SK-N-SH (cell line): Measurements from ENCODE around the gene KIF1C. TPM values are rescaled to one million over a fixed set of nuclear protein-coding genes. Genes with fewer than 3 reads are reported as not detected.

Source experiments
- CTCF ChIA-PET: fragments of 300-600, 350-600 bp; formaldehyde crosslinking; extraction: SDS; loops from one replicate; lab custom pipeline; 2021; lab: Yijun Ruan, JAX
- POLR2A ChIA-PET: fragments of 350-600 bp; sonication (Branson Sonifier 250); formaldehyde crosslinking; extraction: SDS; loops from one replicate; lab custom pipeline; 2020; ENCODE audit warnings: antibody characterized with exemption, inconsistent platforms; lab: Yijun Ruan, JAX
- DNase-seq: peaks from one replicate; pipeline ENCODE4 v3.0.0; 2012
- H2AFZ ChIP-seq: fragments of 200-600 bp; sonication (generic); 2 replicates; pipeline ENCODE4 v1.8.1; 2016; ENCODE audit warnings: antibody characterized with exemption, mild to moderate bottlenecking, low read depth
- H3F3A ChIP-seq: fragments of 200-600 bp; sonication (generic); replicated peaks from 2 replicates; pipeline ENCODE3; 2016; ENCODE audit warnings: antibody characterized with exemption, mild to moderate bottlenecking; ENCODE audit not compliant: insufficient read depth
- H3K27ac ChIP-seq, 2 experiments: fragments of 200-500 bp in 1 of 2; fragments of 200-600 bp in 1 of 2; sonication (Bioruptor generic) in 1 of 2; sonication (generic), shearing (Covaris generic) in 1 of 2; 2 replicates each; pipeline versions ENCODE4 v1.5.1 to v1.6.1; 2014 to 2016; ENCODE audit warnings: low read depth in 2 of 2, inconsistent platforms in 1 of 2, low read length in 1 of 2, mild to moderate bottlenecking in 1 of 2, mixed read lengths in 1 of 2
- H3K27me3 ChIP-seq: fragments of 200-600 bp; sonication (generic), shearing (Covaris generic); 2 replicates; pipeline ENCODE4 v1.6.1; 2016; ENCODE audit warnings: mixed run types; ENCODE audit not compliant: insufficient read depth
- H3K36me3 ChIP-seq, 2 experiments: fragments of 200-500 bp in 1 of 2; fragments of 200-600 bp in 1 of 2; sonication (Bioruptor generic) in 1 of 2; sonication (generic) in 1 of 2; replicated peaks in 1 of 2; 2 replicates each; pipeline versions ENCODE3 to v1.5.1; 2014 to 2016; ENCODE audit warnings: low read length in 1 of 2, mild to moderate bottlenecking in 1 of 2; ENCODE audit not compliant: insufficient read depth in 2 of 2, control insufficient read depth in 1 of 2
- H3K4me1 ChIP-seq, 2 experiments: fragments of 200-500 bp in 1 of 2; fragments of 200-600 bp in 1 of 2; sonication (Bioruptor generic) in 1 of 2; sonication (generic), shearing (Covaris generic) in 1 of 2; 2 replicates each; pipeline versions ENCODE4 v1.5.1 to v1.6.1; 2014 to 2016; ENCODE audit warnings: low read depth in 1 of 2, low read length in 1 of 2, mixed run types in 1 of 2; ENCODE audit not compliant: insufficient read depth in 2 of 2, control insufficient read depth in 1 of 2
- H3K4me2 ChIP-seq: fragments of 200-600 bp; sonication (generic), shearing (Covaris generic); 2 replicates; pipeline ENCODE4 v1.6.1; 2017; ENCODE audit warnings: mixed run types
- H3K4me3 ChIP-seq, 2 experiments: fragments of 200-500 bp in 1 of 2; fragments of 200-600 bp in 1 of 2; sonication (Bioruptor generic) in 1 of 2; sonication (generic), shearing (Covaris generic) in 1 of 2; 2 replicates each; pipeline versions ENCODE4 v1.5.1 to v1.8.1; 2014 to 2016; ENCODE audit warnings: low read depth in 2 of 2, inconsistent platforms in 1 of 2, low read length in 1 of 2, mild to moderate bottlenecking in 1 of 2, mixed read lengths in 1 of 2, moderate library complexity in 1 of 2
- H3K79me2 ChIP-seq: fragments of 200-600 bp; sonication (generic); 2 replicates; pipeline ENCODE4 v1.8.1; 2017; ENCODE audit warnings: mild to moderate bottlenecking; ENCODE audit not compliant: insufficient read depth
- H3K9ac ChIP-seq: fragments of 200-600 bp; sonication (generic); 2 replicates; pipeline ENCODE4 v1.6.1; 2017; ENCODE audit warnings: mixed run types
- H3K9me2 ChIP-seq: fragments of 200-600 bp; sonication (generic); 2 replicates; pipeline ENCODE4 v1.6.1; 2017; ENCODE audit warnings: mixed run types
- H3K9me3 ChIP-seq: fragments of 200-600 bp; sonication (generic); 2 replicates; pipeline ENCODE4 v1.6.1; 2017; ENCODE audit warnings: mixed run types, mild to moderate bottlenecking, moderate library complexity
- H4K20me1 ChIP-seq: fragments of 200-600 bp; sonication (generic); 2 replicates; pipeline ENCODE4 v1.6.1; 2017; ENCODE audit warnings: mild to moderate bottlenecking, mixed run types; ENCODE audit not compliant: insufficient read depth
- CHD2 ChIP-seq: fragments of 150-350 bp; IDR thresholded peaks from 2 replicates; pipeline ENCODE4 v1.6.1; 2018; ENCODE audit warnings: low read length; ENCODE audit not compliant: partially characterized antibody
- EP300 ChIP-seq, 2 experiments: IDR thresholded peaks; 2 replicates each; pipeline versions ENCODE4 v1.4.0 to v1.6.1; 2012; ENCODE audit warnings: borderline replicate concordance in 1 of 2, low read depth in 1 of 2, low read length in 1 of 2
- EZH2phosphoT487 ChIP-seq: fragments of 200-600 bp; sonication (generic); IDR thresholded peaks from 2 replicates; pipeline ENCODE4 v1.6.1; 2017; ENCODE audit warnings: low read depth, mixed run types, mild to moderate bottlenecking, antibody characterized with exemption, moderate library complexity, borderline replicate concordance
- FOSL2 ChIP-seq: IDR thresholded peaks from 2 replicates; pipeline ENCODE4 v1.4.0; 2012; ENCODE audit warnings: low read depth, mild to moderate bottlenecking, moderate library complexity, borderline replicate concordance
- FOXJ3 ChIP-seq: sonication (generic); formaldehyde crosslinking; IDR thresholded peaks from 2 replicates; pipeline ENCODE4 v1.5.1; 2020; ENCODE audit warnings: mild to moderate bottlenecking, missing genetic modification reagents
- FOXM1 ChIP-seq: IDR thresholded peaks from 2 replicates; pipeline ENCODE4 v1.4.0; 2012; ENCODE audit warnings: low read depth, mild to moderate bottlenecking
- GATA2 ChIP-seq: sonication (generic); formaldehyde crosslinking; IDR thresholded peaks from 2 replicates; pipeline ENCODE4 v1.5.0; 2020; ENCODE audit warnings: mild to moderate bottlenecking, missing genetic modification reagents
- MXI1 ChIP-seq: IDR thresholded peaks from 2 replicates; pipeline ENCODE4 v1.6.1; 2012; ENCODE audit warnings: mild to moderate bottlenecking, low read depth, low read length, improper control_type of control experiment
- POLR2AphosphoS5 ChIP-seq: IDR thresholded peaks from 2 replicates; pipeline ENCODE4 v1.6.1; 2012; ENCODE audit warnings: low read depth, low read length
- RAD21 ChIP-seq: IDR thresholded peaks from 2 replicates; pipeline ENCODE4 v1.6.1; 2012; ENCODE audit warnings: mild to moderate bottlenecking, low read length
- RFX5 ChIP-seq: IDR thresholded peaks from 2 replicates; pipeline ENCODE4 v1.6.1; 2012; ENCODE audit warnings: mild to moderate bottlenecking, improper control_type of control experiment, low read length
- RXRA ChIP-seq: IDR thresholded peaks from 2 replicates; pipeline ENCODE4 v1.4.0; 2012; ENCODE audit warnings: low read depth, mild to moderate bottlenecking, borderline replicate concordance
- SIN3A ChIP-seq: IDR thresholded peaks from 2 replicates; pipeline ENCODE4 v1.6.1; 2012; ENCODE audit warnings: low read depth, mild to moderate bottlenecking, low read length, moderate library complexity, borderline replicate concordance
- TCF12 ChIP-seq: IDR thresholded peaks from 2 replicates; pipeline ENCODE4 v1.4.0; 2012
- YY1 ChIP-seq: IDR thresholded peaks from 2 replicates; pipeline ENCODE4 v1.4.0; 2012; ENCODE audit warnings: low read depth, mild to moderate bottlenecking
- WGBS: methylation state at CpG from one replicate; pipeline ENCODE4 v1.1.6; 2017; ENCODE audit warnings: low lambda C conversion rate; 5-methylcytosine and 5-hydroxymethylcytosine counted together
- polyA plus RNA-seq, 3 experiments: library from polyadenylated mRNA; depleted of rRNA; stranded (reverse); fragments of >200 nt; gene quantifications; 2 replicates each; pipeline ENCODE4 v1.2.3, GENCODE V29; 2012
- TF ChIP-seq, protein P1 (sequence below): IDR thresholded peaks from 2 replicates; pipeline ENCODE4 v1.4.0; 2012; ENCODE audit warnings: low read depth, borderline replicate concordance
- TF ChIP-seq, protein P2 (sequence below): IDR thresholded peaks from 2 replicates; pipeline ENCODE4 v1.4.0; 2012; ENCODE audit warnings: low read depth
- TF ChIP-seq, protein P3 (sequence below): IDR thresholded peaks from 2 replicates; pipeline ENCODE4 v1.4.0; 2012; ENCODE audit warnings: low read depth, borderline replicate concordance
- TF ChIP-seq, protein P4 (sequence below): fragments of 200-600 bp; sonication (generic); IDR thresholded peaks from 2 replicates; pipeline ENCODE4 v1.6.1; 2017; ENCODE audit warnings: antibody characterized with exemption, mild to moderate bottlenecking, moderate library complexity
- TF ChIP-seq, protein P5 (sequence below): IDR thresholded peaks from 2 replicates; pipeline ENCODE4 v1.6.1; 2012; ENCODE audit warnings: mild to moderate bottlenecking, low read depth, low read length, moderate library complexity

KIF1C gene
- polyA plus RNA-seq, 1 of the 3 experiments (the other 2 are of a cell fraction) = 58.2 TPM

DNA sequence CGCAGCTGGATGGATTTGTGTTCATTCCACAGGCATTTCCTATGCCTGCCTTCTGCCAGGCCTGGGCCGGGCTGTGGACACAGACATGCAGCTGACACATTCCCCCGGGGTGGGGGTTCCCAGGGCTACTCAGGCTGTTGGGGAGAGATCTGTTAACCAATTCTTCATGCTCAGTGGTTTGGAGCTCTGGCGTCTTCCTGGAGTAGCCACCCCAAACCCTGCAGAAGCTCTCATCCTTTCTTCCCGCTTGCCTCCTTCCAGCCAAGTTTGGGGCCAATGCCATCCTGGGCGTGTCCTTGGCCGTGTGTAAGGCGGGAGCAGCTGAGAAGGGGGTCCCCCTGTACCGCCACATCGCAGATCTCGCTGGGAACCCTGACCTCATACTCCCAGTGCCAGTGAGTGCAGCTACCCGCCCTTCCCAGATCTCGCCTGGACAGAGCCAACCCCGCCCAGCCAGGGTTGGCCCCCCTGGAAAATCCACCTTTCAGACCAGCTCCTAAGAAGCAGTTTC, 44.2 kb upstream of the KIF1C start:
- Histone ChIP-seq H3K79me2 (peaks cover 25% of the 10 kb centered on the region), H3K9me3 (no peaks in the 10 kb centered on the region), H3K36me3 (no peaks in the 10 kb centered on the region), H3F3A (peaks cover 34% of the 10 kb centered on the region), H3K4me1 (peaks cover 20 to 30% of the 10 kb centered on the region in 2 experiments; a peak in 3 of 4 replicates)
- no peak for DNase-seq
- TF ChIP-seq, protein P1, sequence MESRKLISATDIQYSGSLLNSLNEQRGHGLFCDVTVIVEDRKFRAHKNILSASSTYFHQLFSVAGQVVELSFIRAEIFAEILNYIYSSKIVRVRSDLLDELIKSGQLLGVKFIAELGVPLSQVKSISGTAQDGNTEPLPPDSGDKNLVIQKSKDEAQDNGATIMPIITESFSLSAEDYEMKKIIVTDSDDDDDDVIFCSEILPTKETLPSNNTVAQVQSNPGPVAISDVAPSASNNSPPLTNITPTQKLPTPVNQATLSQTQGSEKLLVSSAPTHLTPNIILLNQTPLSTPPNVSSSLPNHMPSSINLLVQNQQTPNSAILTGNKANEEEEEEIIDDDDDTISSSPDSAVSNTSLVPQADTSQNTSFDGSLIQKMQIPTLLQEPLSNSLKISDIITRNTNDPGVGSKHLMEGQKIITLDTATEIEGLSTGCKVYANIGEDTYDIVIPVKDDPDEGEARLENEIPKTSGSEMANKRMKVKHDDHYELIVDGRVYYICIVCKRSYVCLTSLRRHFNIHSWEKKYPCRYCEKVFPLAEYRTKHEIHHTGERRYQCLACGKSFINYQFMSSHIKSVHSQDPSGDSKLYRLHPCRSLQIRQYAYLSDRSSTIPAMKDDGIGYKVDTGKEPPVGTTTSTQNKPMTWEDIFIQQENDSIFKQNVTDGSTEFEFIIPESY = no peak
- TF ChIP-seq EP300 (IDR thresholded peaks at IDR 0.05; ENCODE audit: borderline replicate concordance in 1 of 2, low read depth in 1 of 2, low read length in 1 of 2) (no peak), TCF12 (peak; percentile 30; the same call in 1 of the 2 replicates), FOSL2 (0 out of 2 replicates have a peak, but pooled peaks have one; percentile 3), RXRA (no peak), POLR2AphosphoS5 (no peak), RFX5 (no peak), FOXM1 (no peak), SIN3A (0 out of 2 replicates have a peak, but pooled peaks have one; percentile 30), GATA2 (CRISPR knock-in tag) (no peak), EZH2phosphoT487 (no peak), FOXJ3 (CRISPR knock-in tag) (no peak), MXI1 (no peak), YY1 (no peak), RAD21 (no peak), CHD2 (no peak)
- TF ChIP-seq, protein P2, sequence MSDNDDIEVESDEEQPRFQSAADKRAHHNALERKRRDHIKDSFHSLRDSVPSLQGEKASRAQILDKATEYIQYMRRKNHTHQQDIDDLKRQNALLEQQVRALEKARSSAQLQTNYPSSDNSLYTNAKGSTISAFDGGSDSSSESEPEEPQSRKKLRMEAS = 0 out of 2 replicates have a peak, but pooled peaks have one; percentile 23
- TF ChIP-seq, protein P3, sequence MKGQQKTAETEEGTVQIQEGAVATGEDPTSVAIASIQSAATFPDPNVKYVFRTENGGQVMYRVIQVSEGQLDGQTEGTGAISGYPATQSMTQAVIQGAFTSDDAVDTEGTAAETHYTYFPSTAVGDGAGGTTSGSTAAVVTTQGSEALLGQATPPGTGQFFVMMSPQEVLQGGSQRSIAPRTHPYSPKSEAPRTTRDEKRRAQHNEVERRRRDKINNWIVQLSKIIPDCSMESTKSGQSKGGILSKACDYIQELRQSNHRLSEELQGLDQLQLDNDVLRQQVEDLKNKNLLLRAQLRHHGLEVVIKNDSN = no peak
- TF ChIP-seq, protein P4, sequence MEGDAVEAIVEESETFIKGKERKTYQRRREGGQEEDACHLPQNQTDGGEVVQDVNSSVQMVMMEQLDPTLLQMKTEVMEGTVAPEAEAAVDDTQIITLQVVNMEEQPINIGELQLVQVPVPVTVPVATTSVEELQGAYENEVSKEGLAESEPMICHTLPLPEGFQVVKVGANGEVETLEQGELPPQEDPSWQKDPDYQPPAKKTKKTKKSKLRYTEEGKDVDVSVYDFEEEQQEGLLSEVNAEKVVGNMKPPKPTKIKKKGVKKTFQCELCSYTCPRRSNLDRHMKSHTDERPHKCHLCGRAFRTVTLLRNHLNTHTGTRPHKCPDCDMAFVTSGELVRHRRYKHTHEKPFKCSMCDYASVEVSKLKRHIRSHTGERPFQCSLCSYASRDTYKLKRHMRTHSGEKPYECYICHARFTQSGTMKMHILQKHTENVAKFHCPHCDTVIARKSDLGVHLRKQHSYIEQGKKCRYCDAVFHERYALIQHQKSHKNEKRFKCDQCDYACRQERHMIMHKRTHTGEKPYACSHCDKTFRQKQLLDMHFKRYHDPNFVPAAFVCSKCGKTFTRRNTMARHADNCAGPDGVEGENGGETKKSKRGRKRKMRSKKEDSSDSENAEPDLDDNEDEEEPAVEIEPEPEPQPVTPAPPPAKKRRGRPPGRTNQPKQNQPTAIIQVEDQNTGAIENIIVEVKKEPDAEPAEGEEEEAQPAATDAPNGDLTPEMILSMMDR = no peak
- TF ChIP-seq, protein P5, sequence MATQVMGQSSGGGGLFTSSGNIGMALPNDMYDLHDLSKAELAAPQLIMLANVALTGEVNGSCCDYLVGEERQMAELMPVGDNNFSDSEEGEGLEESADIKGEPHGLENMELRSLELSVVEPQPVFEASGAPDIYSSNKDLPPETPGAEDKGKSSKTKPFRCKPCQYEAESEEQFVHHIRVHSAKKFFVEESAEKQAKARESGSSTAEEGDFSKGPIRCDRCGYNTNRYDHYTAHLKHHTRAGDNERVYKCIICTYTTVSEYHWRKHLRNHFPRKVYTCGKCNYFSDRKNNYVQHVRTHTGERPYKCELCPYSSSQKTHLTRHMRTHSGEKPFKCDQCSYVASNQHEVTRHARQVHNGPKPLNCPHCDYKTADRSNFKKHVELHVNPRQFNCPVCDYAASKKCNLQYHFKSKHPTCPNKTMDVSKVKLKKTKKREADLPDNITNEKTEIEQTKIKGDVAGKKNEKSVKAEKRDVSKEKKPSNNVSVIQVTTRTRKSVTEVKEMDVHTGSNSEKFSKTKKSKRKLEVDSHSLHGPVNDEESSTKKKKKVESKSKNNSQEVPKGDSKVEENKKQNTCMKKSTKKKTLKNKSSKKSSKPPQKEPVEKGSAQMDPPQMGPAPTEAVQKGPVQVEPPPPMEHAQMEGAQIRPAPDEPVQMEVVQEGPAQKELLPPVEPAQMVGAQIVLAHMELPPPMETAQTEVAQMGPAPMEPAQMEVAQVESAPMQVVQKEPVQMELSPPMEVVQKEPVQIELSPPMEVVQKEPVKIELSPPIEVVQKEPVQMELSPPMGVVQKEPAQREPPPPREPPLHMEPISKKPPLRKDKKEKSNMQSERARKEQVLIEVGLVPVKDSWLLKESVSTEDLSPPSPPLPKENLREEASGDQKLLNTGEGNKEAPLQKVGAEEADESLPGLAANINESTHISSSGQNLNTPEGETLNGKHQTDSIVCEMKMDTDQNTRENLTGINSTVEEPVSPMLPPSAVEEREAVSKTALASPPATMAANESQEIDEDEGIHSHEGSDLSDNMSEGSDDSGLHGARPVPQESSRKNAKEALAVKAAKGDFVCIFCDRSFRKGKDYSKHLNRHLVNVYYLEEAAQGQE = no peak
- TF ChIP-seq, all 33 proteins: peak for 4
- Histone ChIP-seq H2AFZ (peak overlapping the region; percentile 11; the same call in 1 of the 2 replicates), H3K27ac (peak overlapping the region in 1 of 2 experiments; percentile 45; a peak in 3 of 4 replicates), H3K4me2 (peak overlapping the region; percentile 47), H3K9ac (0 out of 2 replicates have a peak overlapping the region, but pooled peaks have one; percentile 28), H4K20me1 (no peaks in the 10 kb centered on the region; the same call in 1 of the 2 replicates), H3K27me3 (no peaks in the 10 kb centered on the region), H3K9me2 (no peaks in the 10 kb centered on the region), H3K4me3 (no peak overlapping the region)
- CTCF ChIA-PET = interaction anchor here (0.9 to 1.4 kb wide), 4 partner anchors 14 to 109 kb away, joined by 3 to 7 read pairs (median 4); partner anchors contain the start of genes CAMTA2 and SPAG7
- WGBS = 90% methylated on average over 8 of the region's 14 CpGs
- POLR2A ChIA-PET = interaction anchor here (4.6 to 6.7 kb wide), 2 partner anchors 13 to 14 kb away, joined by 16 to 56 read pairs; partner anchors contain the start of genes RNF167, SLC25A11 and SPAG7
